NCI-H2227 (cell line): ENCODE results near the gene SYNGR1.
A peak's percentile ranks its signal among the peaks of the same experiment; 100 is the strongest.

Experiments used
- DNase-seq: peaks from one replicate; lab custom pipeline; 2025; ENCODE audit not compliant: unreplicated experiment; lab: John Stamatoyannopoulos, UW

Gene SYNGR1

GRCh38 chr22:39368461-39368911 is 18.7 kb downstream of the SYNGR1 start:
- DNase-seq, result no peak

- DNase-seq, result no peak
These were observed 19.4 kb downstream of the SYNGR1 start for GRCh38 chr22:39369186-39369585.

GRCh38 chr22:39369586-39369985 is 19.8 kb downstream of the SYNGR1 start:
- no peak for DNase-seq

GRCh38 chr22:39371732-39372131 is 21.9 kb downstream of the SYNGR1 start:
- no peak for DNase-seq

- DNase-seq, result no peak
These were observed 24.4 kb downstream of the SYNGR1 start for GRCh38 chr22:39374191-39374590.

- DNase-seq, result no peak
These were observed 25.0 kb downstream of the SYNGR1 start for GRCh38 chr22:39374801-39375200.

GRCh38 chr22:39375646-39376045 is 25.9 kb downstream of the SYNGR1 start:
- DNase-seq, result no peak

- no peak for DNase-seq
These were observed 30.3 kb downstream of the SYNGR1 start for GRCh38 chr22:39379756-39380730.

- no peak for DNase-seq
These were observed 31.4 kb downstream of the SYNGR1 start for GRCh38 chr22:39381009-39381755.

- no peak for DNase-seq
These were observed 32.1 kb downstream of the SYNGR1 start for GRCh38 chr22:39381930-39382329.

GRCh38 chr22:39382410-39382809 is 32.6 kb downstream of the SYNGR1 start:
- no peak for DNase-seq

- DNase-seq, result no peak
These were observed 34.2 kb downstream of the SYNGR1 start for GRCh38 chr22:39383841-39384625.

GRCh38 chr22:39384750-39385480 is 35.1 kb downstream of the SYNGR1 start:
- peak; percentile 32 for DNase-seq

GRCh38 chr22:39388261-39389011 is 38.6 kb downstream of the SYNGR1 start:
- peak; percentile 89 for DNase-seq

- no peak for DNase-seq
These were observed 39.6 kb downstream of the SYNGR1 start for GRCh38 chr22:39389420-39389819.

- no peak for DNase-seq
These were observed 42.7 kb downstream of the SYNGR1 start for GRCh38 chr22:39392341-39392948.

GRCh38 chr22:39395936-39396796 is 46.4 kb downstream of the SYNGR1 start:
- no peak for DNase-seq

GRCh38 chr22:39396797-39397195 is 47.0 kb downstream of the SYNGR1 start:
- DNase-seq, result no peak

- no peak for DNase-seq
These were observed 51.5 kb downstream of the SYNGR1 start for GRCh38 chr22:39401301-39401631.
